Esophagus squamous epithelium (tissue), 5 donors: ENCODE measurements around the gene CHST14. TPM values are rescaled to one million over a fixed set of nuclear protein-coding genes. Genes with fewer than 3 reads are reported as not detected.
A peak's percentile ranks its signal among the peaks of the same experiment; 100 is the strongest.

Experiments
- DNase-seq: peaks from one replicate; lab custom pipeline; 2025; lab: John Stamatoyannopoulos, UW
- H3K27ac ChIP-seq, 4 donors: fragments of 200-600 bp; sonication (generic); one replicate each; pipeline ENCODE4 v1.5.1; 2016 to 2019; ENCODE audit warnings: mild to moderate bottlenecking in 1 of 4
- H3K27me3 ChIP-seq, 4 donors: fragments of 200-600 bp; sonication (generic); 1 replicate in 3 of 4; 2 replicates in 1 of 4; pipeline versions ENCODE4 v1.5.1 to v1.6.0; 2017 to 2021; ENCODE audit warnings: antibody characterized with exemption in 1 of 4
- H3K36me3 ChIP-seq, 3 donors: fragments of 200-600 bp; sonication (generic); one replicate each; pipeline ENCODE4 v1.5.1; 2016 to 2019
- H3K4me1 ChIP-seq, 3 donors: fragments of 200-600 bp; sonication (generic); one replicate each; pipeline ENCODE4 v1.5.1; 2017 to 2019
- H3K4me3 ChIP-seq, 4 donors: fragments of 200-600 bp; sonication (generic); 1 replicate in 3 of 4; 2 replicates in 1 of 4; pipeline ENCODE4 v1.5.1; 2016 to 2019; ENCODE audit warnings: mild to moderate bottlenecking in 2 of 4, moderate library complexity in 1 of 4
- H3K9me3 ChIP-seq, 3 donors: fragments of 200-600 bp; sonication (generic); one replicate each; pipeline ENCODE4 v1.5.1; 2016 to 2019
- POLR2A ChIP-seq, 4 donors: fragments of 450-650 bp; IDR thresholded peaks; one replicate each; pipeline ENCODE4 v1.6.1; 2017; ENCODE audit warnings: antibody characterized with exemption in 4 of 4, mild to moderate bottlenecking in 4 of 4, moderate library complexity in 3 of 4
- WGBS, 2 donors: methylation state at CpG; one replicate each; pipeline ENCODE4 v1.1.5; 2018; 5-methylcytosine and 5-hydroxymethylcytosine counted together
- intact Hi-C: fragments of 100-400 bp; cut with DNase I; formaldehyde crosslinking; loops from one replicate; pipeline ENCODE4 v1.15.0; 2022
- total RNA-seq, 4 donors: library from RNA; depleted of rRNA; stranded (reverse); fragments of >200 nt; gene quantifications; one replicate each; pipeline ENCODE4 v1.1.0, GENCODE V29; 2016
- TF ChIP-seq, protein P1 (sequence below), 6 experiments: fragments of 450-650 bp in 4 of 6; fragments of 200-600 bp in 2 of 6; sonication (generic) in 2 of 6; IDR thresholded peaks; one replicate each; pipeline ENCODE4 v1.5.1; 2016 to 2019; ENCODE audit warnings: antibody characterized with exemption in 6 of 6, mild to moderate bottlenecking in 4 of 6, moderate library complexity in 4 of 6
- donor health status: DM: yes; HTN: yes; CAD: no.

The CHST14 gene
- total RNA-seq, 4 donors from 2014 or later: 2.9 to 7.4 (median 5.2) TPM

DNA sequence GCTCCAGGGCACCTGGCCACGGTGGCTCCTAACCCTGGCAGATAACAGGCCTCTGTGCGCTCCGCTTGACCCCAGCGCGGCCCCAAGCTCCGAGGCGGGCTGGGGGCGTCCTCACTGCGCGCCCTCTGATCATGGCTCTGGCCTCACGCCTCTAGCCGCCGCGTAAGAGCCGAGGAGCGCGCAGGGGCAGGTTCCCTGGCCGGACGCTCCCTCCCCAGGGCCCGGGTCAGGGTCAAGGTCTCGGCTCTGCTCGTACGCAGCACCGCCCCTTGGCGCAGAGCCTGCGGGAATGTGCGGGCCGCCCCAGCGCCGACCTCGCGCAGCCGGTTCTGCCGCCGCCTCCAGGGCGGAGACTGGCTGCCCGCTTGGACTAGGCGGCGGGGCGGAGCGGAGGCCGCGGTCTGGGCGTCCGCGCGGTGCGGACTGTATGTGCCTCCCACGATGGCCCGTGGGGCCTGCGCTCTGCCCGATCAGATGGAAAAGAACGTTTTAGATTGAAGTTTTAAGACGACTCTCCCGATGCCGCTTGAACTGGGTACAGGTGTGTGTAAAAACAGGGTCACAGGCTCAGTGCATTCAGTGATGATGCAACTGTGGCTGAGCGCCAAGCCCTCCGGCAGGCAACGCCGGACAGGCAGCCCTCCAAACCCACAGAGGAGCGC, 40.8 kb downstream of the CHST14 start:
- Histone ChIP-seq H3K4me3 (peak overlapping the region; percentile 46 to 70 (median 64)), H3K27ac (peak overlapping the region; percentile 11 to 74 (median 66)), H3K9me3 (no peaks in the 10 kb centered on the region), H3K36me3 (no peaks in the 10 kb centered on the region), H3K27me3 (peaks cover 0 to 9% (median 0%) of the 10 kb centered on the region in 4 donors), H3K4me1 (peaks cover 5 to 39% (median 16%) of the 10 kb centered on the region in 3 donors)
- intact Hi-C loops: no loop called here
- WGBS, 2 donors: 2 to 3% methylated on average over 6 to 11 of the region's 61 CpGs
- TF ChIP-seq POLR2A (IDR thresholded peaks at IDR 0.05): no peak
- TF ChIP-seq, protein P1, sequence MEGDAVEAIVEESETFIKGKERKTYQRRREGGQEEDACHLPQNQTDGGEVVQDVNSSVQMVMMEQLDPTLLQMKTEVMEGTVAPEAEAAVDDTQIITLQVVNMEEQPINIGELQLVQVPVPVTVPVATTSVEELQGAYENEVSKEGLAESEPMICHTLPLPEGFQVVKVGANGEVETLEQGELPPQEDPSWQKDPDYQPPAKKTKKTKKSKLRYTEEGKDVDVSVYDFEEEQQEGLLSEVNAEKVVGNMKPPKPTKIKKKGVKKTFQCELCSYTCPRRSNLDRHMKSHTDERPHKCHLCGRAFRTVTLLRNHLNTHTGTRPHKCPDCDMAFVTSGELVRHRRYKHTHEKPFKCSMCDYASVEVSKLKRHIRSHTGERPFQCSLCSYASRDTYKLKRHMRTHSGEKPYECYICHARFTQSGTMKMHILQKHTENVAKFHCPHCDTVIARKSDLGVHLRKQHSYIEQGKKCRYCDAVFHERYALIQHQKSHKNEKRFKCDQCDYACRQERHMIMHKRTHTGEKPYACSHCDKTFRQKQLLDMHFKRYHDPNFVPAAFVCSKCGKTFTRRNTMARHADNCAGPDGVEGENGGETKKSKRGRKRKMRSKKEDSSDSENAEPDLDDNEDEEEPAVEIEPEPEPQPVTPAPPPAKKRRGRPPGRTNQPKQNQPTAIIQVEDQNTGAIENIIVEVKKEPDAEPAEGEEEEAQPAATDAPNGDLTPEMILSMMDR (IDR thresholded peaks at IDR 0.05): no peak
- DNase-seq: no peak

DNA sequence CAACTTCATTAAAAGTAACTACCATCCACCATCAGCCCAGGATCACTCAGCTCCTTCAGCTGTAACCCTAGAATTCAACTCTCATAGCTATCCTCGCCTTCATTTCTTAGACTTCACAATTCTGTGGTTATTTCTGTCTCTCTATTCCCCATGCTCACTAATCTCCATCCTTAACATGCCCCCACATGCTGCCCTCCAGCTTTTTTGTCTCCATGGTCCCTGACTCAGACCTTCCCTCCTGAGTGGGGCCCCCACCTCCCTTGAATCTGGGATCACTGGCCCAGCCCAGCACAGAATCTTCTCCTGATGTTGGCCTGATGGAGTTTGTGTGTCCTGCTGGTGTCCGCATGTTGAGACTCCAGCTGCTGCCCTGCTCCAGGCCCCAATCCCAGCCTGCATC, 41.7 kb downstream of the CHST14 start:
- Histone ChIP-seq H3K36me3 (no peaks in the 10 kb centered on the region), H3K4me3 (no peak overlapping the region), H3K27ac (no peak overlapping the region), H3K27me3 (peaks cover 0 to 9% (median 0%) of the 10 kb centered on the region in 4 donors), H3K4me1 (peaks cover 5 to 31% (median 8%) of the 10 kb centered on the region in 3 donors), H3K9me3 (no peaks in the 10 kb centered on the region)
- no peak for DNase-seq
- intact Hi-C loops: no loop called here
- TF ChIP-seq POLR2A (IDR thresholded peaks at IDR 0.05): no peak
- TF ChIP-seq, protein P1 (IDR thresholded peaks at IDR 0.05): no peak
- WGBS, 2 donors: 86 to 89% methylated on average over 2 of the region's 2 CpGs

DNA sequence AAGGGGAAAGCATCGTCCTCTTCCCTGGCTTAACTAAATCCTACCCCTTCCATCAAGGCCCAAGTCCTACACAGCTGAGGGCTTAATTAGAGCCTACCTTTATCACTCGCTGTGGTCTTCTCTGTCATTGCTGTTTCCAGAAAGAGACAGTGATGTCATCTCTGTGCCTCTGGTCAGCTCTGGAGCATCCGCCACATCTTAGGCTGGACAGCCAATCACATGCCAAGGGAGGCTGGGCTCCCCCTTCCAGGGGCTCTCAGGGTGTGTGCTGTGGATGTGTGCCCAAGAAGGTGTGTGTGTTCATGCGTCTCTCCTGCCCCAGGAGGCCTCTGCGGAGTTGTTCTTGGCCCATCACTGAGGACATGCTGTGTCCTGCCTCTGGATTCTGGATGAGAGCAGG, 42.8 kb downstream of the CHST14 start:
- no peak for TF ChIP-seq POLR2A (IDR thresholded peaks at IDR 0.05)
- TF ChIP-seq, protein P1 (IDR thresholded peaks at IDR 0.05): no peak
- Histone ChIP-seq H3K4me1 (peaks cover 5 to 29% (median 7%) of the 10 kb centered on the region in 3 donors), H3K4me3 (no peak overlapping the region), H3K9me3 (no peaks in the 10 kb centered on the region), H3K36me3 (no peaks in the 10 kb centered on the region), H3K27me3 (peaks cover 0 to 6% (median 0%) of the 10 kb centered on the region in 4 donors), H3K27ac (no peak overlapping the region)
- 69 to 72% methylated on average over 3 to 5 of the region's 5 CpGs for WGBS, 2 donors
- DNase-seq: no peak
- intact Hi-C loops: no loop called here

DNA sequence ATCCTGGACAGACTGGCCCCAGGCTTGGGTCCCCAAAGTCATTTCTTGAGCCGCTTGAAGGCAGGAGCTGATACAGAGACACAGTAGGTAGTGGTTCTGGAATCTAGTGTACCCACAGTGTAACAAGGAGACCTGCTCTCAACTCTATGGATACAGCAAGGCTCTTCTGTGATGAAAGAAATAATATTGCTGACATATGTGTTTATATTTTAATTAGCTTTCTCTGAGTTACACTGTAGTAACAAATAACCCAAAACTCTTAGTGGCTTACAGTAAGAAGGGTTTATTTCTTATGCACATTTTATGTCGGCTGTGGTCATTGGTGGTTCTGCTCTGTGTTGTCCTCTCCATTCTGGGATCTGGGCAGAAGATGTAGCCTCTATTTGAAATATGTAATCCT, 45.5 kb downstream of the CHST14 start:
- Histone ChIP-seq H3K36me3 (no peaks in the 10 kb centered on the region), H3K4me1 (peaks cover 5 to 19% (median 5%) of the 10 kb centered on the region in 3 donors), H3K9me3 (no peaks in the 10 kb centered on the region), H3K4me3 (no peak overlapping the region), H3K27me3 (no peaks in the 10 kb centered on the region), H3K27ac (no peak overlapping the region)
- DNase-seq: no peak
- WGBS, 2 donors: 85 to 86% methylated on average over 2 of the region's 2 CpGs
- intact Hi-C loops: no loop called here
- no peak for TF ChIP-seq POLR2A (IDR thresholded peaks at IDR 0.05)
- TF ChIP-seq, protein P1 (IDR thresholded peaks at IDR 0.05): no peak

Other genes starting within 250 kb of the CHST14 start
- 10 to 100 TPM; 31.5 to 53.5 (median 37.2) TPM for gene PAK6, start 231.9 kb upstream of the CHST14 start, total RNA-seq
- not detected for gene ANKRD63, start 187.9 kb upstream of the CHST14 start, total RNA-seq
- gene PLCB2, start 163.0 kb upstream of the CHST14 start, total RNA-seq: 10 to 100 TPM in 3 of 4 donors, 1 to 10 TPM in 1; 6.1 to 15.9 (median 10.4) TPM
- 10 to 100 TPM in 1 of 4 donors, 1 to 10 TPM in 3; 4.7 to 10.1 (median 8.1) TPM for gene INAFM2, start 147.3 kb upstream of the CHST14 start, total RNA-seq
- gene CCDC9B, start 130.0 kb upstream of the CHST14 start, total RNA-seq: 10 to 100 TPM in 3 of 4 donors, 1 to 10 TPM in 1; 5.4 to 34.4 (median 15.0) TPM
- gene PHGR1, start 120.0 kb upstream of the CHST14 start, total RNA-seq: not detected
- gene DISP2, start 112.8 kb upstream of the CHST14 start, total RNA-seq: under 1 TPM in 2 of 4 donors, not detected in 2; under 0.01 TPM
- 10 to 100 TPM; 11.3 to 22.0 (median 17.3) TPM for gene KNSTRN, start 88.3 kb upstream of the CHST14 start, total RNA-seq
- gene IVD, start 65.2 kb upstream of the CHST14 start, total RNA-seq: 10 to 100 TPM; 10.7 to 42.2 (median 15.4) TPM
- 10 to 100 TPM in 2 of 4 donors, 1 to 10 TPM in 2; 6.0 to 13.1 (median 9.8) TPM for gene BAHD1, start 30.0 kb upstream of the CHST14 start, total RNA-seq
- 10 to 100 TPM in 2 of 4 donors, 1 to 10 TPM in 2; 7.3 to 27.9 (median 15.8) TPM for gene CCDC32, start 94.1 kb downstream of the CHST14 start, total RNA-seq
- 10 to 100 TPM in 1 of 4 donors, 1 to 10 TPM in 3; 4.3 to 10.3 (median 6.7) TPM for gene RPUSD2, start 98.3 kb downstream of the CHST14 start, total RNA-seq
- 10 to 100 TPM in 2 of 4 donors, 1 to 10 TPM in 2; 2.9 to 17.8 (median 11.0) TPM for gene KNL1, start 123.3 kb downstream of the CHST14 start, total RNA-seq
- gene RAD51, start 224.2 kb downstream of the CHST14 start, total RNA-seq: 1 to 10 TPM; 1.9 to 8.5 (median 4.5) TPM